Liver (tissue), 9 donors: ENCODE measurements around the gene SLFN14. TPM values are rescaled to one million over a fixed set of nuclear protein-coding genes. Genes with fewer than 3 reads are reported as not detected.
A peak's percentile ranks its signal among the peaks of the same experiment; 100 is the strongest.

Source experiments
- DNase-seq: peaks from one replicate; pipeline ENCODE4 v3.0.0-alpha.2; 2017; ENCODE audit warnings: low spot score
- H3K27ac ChIP-seq, 2 donors: one replicate each; pipeline ENCODE4 v1.7.0; 2013; ENCODE audit warnings: inconsistent platforms in 2 of 2, low read length in 2 of 2, control low read depth in 1 of 2, low read depth in 1 of 2, mild to moderate bottlenecking in 1 of 2
- H3K27me3 ChIP-seq, 4 donors: one replicate each; pipeline versions ENCODE4 v1.6.1 to v1.7.0; 2013; ENCODE audit warnings: low read length in 3 of 4, inconsistent platforms in 1 of 4, mild to moderate bottlenecking in 1 of 4, moderate library complexity in 1 of 4; ENCODE audit not compliant: control insufficient read depth in 4 of 4, insufficient read depth in 4 of 4
- H3K36me3 ChIP-seq, 4 donors: one replicate each; pipeline versions ENCODE4 v1.6.1 to v1.7.0; 2013; ENCODE audit warnings: low read length in 3 of 4, mild to moderate bottlenecking in 3 of 4, low read depth in 1 of 4, moderate library complexity in 1 of 4; ENCODE audit not compliant: control insufficient read depth in 4 of 4, insufficient read depth in 3 of 4
- H3K4me1 ChIP-seq, 4 donors: one replicate each; pipeline versions ENCODE4 v1.6.1 to v1.7.0; 2013; ENCODE audit warnings: low read length in 3 of 4, mild to moderate bottlenecking in 3 of 4, moderate library complexity in 1 of 4; ENCODE audit not compliant: control insufficient read depth in 4 of 4, insufficient read depth in 4 of 4
- H3K4me3 ChIP-seq, 3 donors: one replicate each; pipeline versions ENCODE4 v1.6.1 to v1.7.0; 2013; ENCODE audit warnings: low read length in 3 of 3, control low read depth in 1 of 3, low read depth in 1 of 3, mild to moderate bottlenecking in 1 of 3
- H3K9ac ChIP-seq, 2 donors: one replicate each; pipeline ENCODE4 v1.7.0; 2013; ENCODE audit warnings: low read length in 2 of 2, mild to moderate bottlenecking in 2 of 2, moderate library complexity in 2 of 2, control low read depth in 1 of 2, low read depth in 1 of 2
- H3K9me3 ChIP-seq, 4 donors: one replicate each; pipeline versions ENCODE4 v1.6.1 to v1.7.0; 2013; ENCODE audit warnings: low read length in 3 of 4; ENCODE audit not compliant: control insufficient read depth in 4 of 4
- ATF3 ChIP-seq: IDR thresholded peaks from 2 replicates; pipeline ENCODE4 v1.6.1; 2016; ENCODE audit warnings: antibody characterized with exemption
- EGR1 ChIP-seq, 2 donors: IDR thresholded peaks; 2 replicates each; pipeline ENCODE4 v1.6.1; 2016 to 2018; ENCODE audit warnings: antibody characterized with exemption in 2 of 2, low read depth in 2 of 2
- FOXA1 ChIP-seq: IDR thresholded peaks from 2 replicates; pipeline ENCODE4 v1.6.1; 2016; ENCODE audit warnings: antibody characterized with exemption
- FOXA2 ChIP-seq: IDR thresholded peaks from 2 replicates; pipeline ENCODE4 v1.6.1; 2016; ENCODE audit warnings: antibody characterized with exemption
- GABPA ChIP-seq, 2 donors: IDR thresholded peaks in 1 of 2; conservative IDR thresholded peaks in 1 of 2; 2 replicates each; pipeline ENCODE4 v1.6.1; 2016; ENCODE audit warnings: antibody characterized with exemption in 2 of 2, mild to moderate bottlenecking in 1 of 2, moderate library complexity in 1 of 2
- HNF4A ChIP-seq, 2 donors: conservative IDR thresholded peaks; 2 replicates each; pipeline ENCODE4 v1.6.1; 2016; ENCODE audit warnings: antibody characterized with exemption in 2 of 2, mild to moderate bottlenecking in 2 of 2
- HNF4G ChIP-seq: IDR thresholded peaks from 2 replicates; pipeline ENCODE4 v1.6.1; 2016; ENCODE audit warnings: antibody characterized with exemption
- JUND ChIP-seq, 2 donors: IDR thresholded peaks; 2 replicates each; pipeline ENCODE4 v1.6.1; 2016; ENCODE audit warnings: antibody characterized with exemption in 2 of 2
- NR2F2 ChIP-seq: IDR thresholded peaks from 2 replicates; pipeline ENCODE4 v1.6.1; 2016; ENCODE audit warnings: antibody characterized with exemption
- RAD21 ChIP-seq, 2 donors: IDR thresholded peaks; 2 replicates each; pipeline ENCODE4 v1.6.1; 2016; ENCODE audit warnings: antibody characterized with exemption in 2 of 2, mild to moderate bottlenecking in 2 of 2
- RXRA ChIP-seq, 2 donors: IDR thresholded peaks; 2 replicates each; pipeline ENCODE4 v1.6.1; 2017 to 2018; ENCODE audit warnings: antibody characterized with exemption in 2 of 2, mild to moderate bottlenecking in 1 of 2
- SP1 ChIP-seq: IDR thresholded peaks from 2 replicates; pipeline ENCODE4 v1.6.1; 2018; ENCODE audit warnings: antibody characterized with exemption, mild to moderate bottlenecking
- TAF1 ChIP-seq: conservative IDR thresholded peaks from 2 replicates; pipeline ENCODE4 v1.6.1; 2016; ENCODE audit warnings: antibody characterized with exemption, mild to moderate bottlenecking
- YY1 ChIP-seq: IDR thresholded peaks from 2 replicates; pipeline ENCODE4 v1.6.1; 2016; ENCODE audit warnings: antibody characterized with exemption, mild to moderate bottlenecking
- ZBTB33 ChIP-seq: IDR thresholded peaks from 2 replicates; pipeline ENCODE4 v1.6.1; 2016; ENCODE audit warnings: antibody characterized with exemption
- WGBS: extraction: QIAGEN DNeasy Blood & Tissue Kit; methylation state at CpG from one replicate; pipeline ENCODE4 v1.1.7; 2013; 5-methylcytosine and 5-hydroxymethylcytosine counted together
- polyA plus RNA-seq, 2 donors: library from polyadenylated mRNA; stranded (reverse) in 1 of 2; unstranded in 1 of 2; fragments of 200-250 nt in 1 of 2; fragments of >200 nt in 1 of 2; fragmentation: Nextera tagmentation in 1 of 2; extraction: Ambion mirVana in 1 of 2; gene quantifications; one replicate each; pipeline versions ENCODE4 v1.2.1 to v1.2.3, GENCODE V29; 2013 to 2015
- total RNA-seq, 2 donors: library from RNA; depleted of rRNA; stranded (reverse); fragments of >200 nt; gene quantifications; one replicate each; pipeline ENCODE4 v1.2.3, GENCODE V29; 2014
- TF ChIP-seq, protein P1 (sequence below): IDR thresholded peaks from 2 replicates; pipeline ENCODE4 v1.6.1; 2016; ENCODE audit warnings: antibody characterized with exemption
- TF ChIP-seq, protein P2 (sequence below): fragments of 150-350 bp; IDR thresholded peaks from 2 replicates; pipeline ENCODE4 v1.5.1; 2017; ENCODE audit warnings: improper control_type of control experiment, low read depth, low read length; ENCODE audit not compliant: missing input control
- donor health status: healthy.
- donor health status: healthy.
- donor health status: healthy.
- donor health status: healthy.
- donor health status: healthy.

SLFN14 gene
- total and polyA plus RNA-seq, 4 donors = under 0.01 to 23.7 TPM; not detected in 2

DNA sequence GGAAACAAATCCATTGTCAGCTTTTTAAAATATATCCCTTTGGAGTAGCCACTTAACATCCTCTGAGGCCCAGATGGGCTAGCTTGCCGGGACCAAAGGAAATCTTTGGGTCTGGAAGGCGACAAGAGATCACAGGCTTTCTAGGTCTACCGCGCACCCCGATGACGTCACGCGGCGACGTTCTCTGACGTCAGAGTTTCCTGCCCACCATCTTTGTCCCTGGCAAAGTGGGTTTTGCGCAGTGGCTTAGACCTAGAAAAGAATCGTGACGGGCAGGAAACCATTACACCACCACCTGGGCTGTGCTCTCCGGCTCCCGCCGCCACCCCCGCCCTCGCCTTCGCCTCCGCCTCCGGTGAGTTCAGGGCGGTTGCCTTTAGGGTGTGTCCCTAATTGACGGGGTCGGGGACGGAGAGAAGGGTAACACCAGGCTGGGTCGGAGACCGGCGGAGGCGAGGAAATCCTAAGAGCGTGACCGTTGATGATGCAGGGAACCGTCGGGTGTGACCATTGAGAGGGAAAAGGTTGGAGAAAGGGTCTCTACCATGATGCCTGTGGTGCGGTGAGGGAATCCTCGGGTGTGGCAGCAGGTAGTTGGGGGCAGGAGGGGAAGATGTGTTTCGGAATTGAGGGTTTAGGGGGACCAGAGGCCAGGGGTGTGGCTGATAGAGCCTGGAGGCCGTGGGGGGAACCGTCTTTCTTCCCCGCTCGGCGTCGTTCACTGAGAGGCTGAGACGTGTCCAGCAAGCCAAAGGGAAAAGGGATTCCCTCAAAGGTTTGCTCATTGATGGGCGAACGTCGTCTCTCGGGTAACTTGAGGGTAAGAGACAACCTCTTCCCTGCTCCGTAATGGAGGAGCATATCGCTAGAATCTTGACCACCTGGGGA is 26.7 kb upstream of the SLFN14 start, which contains the start of gene AP2B1 (continued):
- TF ChIP-seq YY1 (peak; percentile 100), GABPA (IDR thresholded peaks at IDR 0.05 in 1 of 2, conservative IDR thresholded peaks at IDR 0.05 in 1 of 2) (peak; percentile 41 to 90), SP1 (peak; percentile 61), TAF1 (peak; percentile 37), FOXA2 (no peak), RXRA (IDR thresholded peaks at IDR 0.05) (peak; percentile 38 to 63)

- WGBS = 38% methylated on average over 7 of the region's 7 CpGs
- TF ChIP-seq ATF3 (no peak), ZBTB33 (no peak), RXRA (IDR thresholded peaks at IDR 0.05) (no peak), NR2F2 (no peak), SP1 (no peak)
- TF ChIP-seq, protein P1, sequence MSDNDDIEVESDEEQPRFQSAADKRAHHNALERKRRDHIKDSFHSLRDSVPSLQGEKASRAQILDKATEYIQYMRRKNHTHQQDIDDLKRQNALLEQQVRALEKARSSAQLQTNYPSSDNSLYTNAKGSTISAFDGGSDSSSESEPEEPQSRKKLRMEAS = no peak
Measured at GRCh38 chr17:35586569-35587073, 26.0 kb upstream of the SLFN14 start.

GRCh38 chr17:35584061-35584460 is 23.4 kb upstream of the SLFN14 start:
- peaks cover 0 to 21% (median 13%) of the 10 kb centered on the region in 4 donors for H3K4me1 ChIP-seq
- TF ChIP-seq TAF1 (no peak), GABPA (IDR thresholded peaks at IDR 0.05 in 1 of 2, conservative IDR thresholded peaks at IDR 0.05 in 1 of 2) (no peak), FOXA2 (no peak), HNF4G (no peak), SP1 (no peak), ZBTB33 (no peak), EGR1 (IDR thresholded peaks at IDR 0.05; ENCODE audit: low read depth in 2 of 2) (no peak), FOXA1 (no peak), HNF4A (conservative IDR thresholded peaks at IDR 0.05) (no peak), RAD21 (IDR thresholded peaks at IDR 0.05) (no peak), JUND (IDR thresholded peaks at IDR 0.05) (no peak), ATF3 (no peak), NR2F2 (no peak), YY1 (no peak), RXRA (IDR thresholded peaks at IDR 0.05) (no peak)
- TF ChIP-seq, protein P1 = no peak
- TF ChIP-seq, protein P2, sequence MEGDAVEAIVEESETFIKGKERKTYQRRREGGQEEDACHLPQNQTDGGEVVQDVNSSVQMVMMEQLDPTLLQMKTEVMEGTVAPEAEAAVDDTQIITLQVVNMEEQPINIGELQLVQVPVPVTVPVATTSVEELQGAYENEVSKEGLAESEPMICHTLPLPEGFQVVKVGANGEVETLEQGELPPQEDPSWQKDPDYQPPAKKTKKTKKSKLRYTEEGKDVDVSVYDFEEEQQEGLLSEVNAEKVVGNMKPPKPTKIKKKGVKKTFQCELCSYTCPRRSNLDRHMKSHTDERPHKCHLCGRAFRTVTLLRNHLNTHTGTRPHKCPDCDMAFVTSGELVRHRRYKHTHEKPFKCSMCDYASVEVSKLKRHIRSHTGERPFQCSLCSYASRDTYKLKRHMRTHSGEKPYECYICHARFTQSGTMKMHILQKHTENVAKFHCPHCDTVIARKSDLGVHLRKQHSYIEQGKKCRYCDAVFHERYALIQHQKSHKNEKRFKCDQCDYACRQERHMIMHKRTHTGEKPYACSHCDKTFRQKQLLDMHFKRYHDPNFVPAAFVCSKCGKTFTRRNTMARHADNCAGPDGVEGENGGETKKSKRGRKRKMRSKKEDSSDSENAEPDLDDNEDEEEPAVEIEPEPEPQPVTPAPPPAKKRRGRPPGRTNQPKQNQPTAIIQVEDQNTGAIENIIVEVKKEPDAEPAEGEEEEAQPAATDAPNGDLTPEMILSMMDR = no peak
- DNase-seq = no peak
- H3K36me3 ChIP-seq = no peaks in the 10 kb centered on the region
- H3K4me3 ChIP-seq = no peak overlapping the region
- H3K9ac ChIP-seq = no peak overlapping the region
- no peak overlapping the region for H3K27ac ChIP-seq
- 82% methylated on average over 1 of the region's 1 CpG for WGBS
- H3K9me3 ChIP-seq = no peaks in the 10 kb centered on the region
- H3K27me3 ChIP-seq = no peaks in the 10 kb centered on the region

More at GRCh38 chr17:35586569-35587073, 26.0 kb upstream of the SLFN14 start:
- Histone ChIP-seq H3K4me3 (peak overlapping the region; percentile 74 to 97 (median 94)), H3K27ac (peak overlapping the region; percentile 76 to 81), H3K27me3 (no peaks in the 10 kb centered on the region), H3K4me1 (peaks cover 1 to 21% (median 10%) of the 10 kb centered on the region in 4 donors), H3K9ac (peak overlapping the region; percentile 76 to 88), H3K36me3 (no peaks in the 10 kb centered on the region), H3K9me3 (no peaks in the 10 kb centered on the region)
- no peak for DNase-seq
